ENCODE results near the gene EP400. TPM values are rescaled to one million over a fixed set of nuclear protein-coding genes. Genes with fewer than 3 reads are reported as not detected.

EP400 gene
- total and polyA plus RNA-seq, 9 of the 15 experiments (the other 6 are each of a cell fraction or from before 2014, with no cell fraction given), result 4.5 to 58.0 (median 7.0) TPM

GRCh38 chr12:131949431-131950181, at the start of gene EP400 (continued):
- no peak for TF ChIP-seq MYNN (IDR thresholded peaks at IDR 0.05)
- TF ChIP-seq MYNN (CRISPR knock-in tag; IDR thresholded peaks at IDR 0.05), result no peak
- TF ChIP-seq POLR3G (IDR thresholded peaks at IDR 0.05; ENCODE audit: extremely low read depth, insufficient read length, insufficient replicate concordance), result no peak
- no peak for TF ChIP-seq DPF2 (IDR thresholded peaks at IDR 0.05)
- TF ChIP-seq TCF15 (CRISPR knock-in tag; IDR thresholded peaks at IDR 0.05), result no peak
- no peak for TF ChIP-seq ZNF133 (CRISPR knock-in tag; IDR thresholded peaks at IDR 0.05)
- TF ChIP-seq PYGO2 (tag; IDR thresholded peaks at IDR 0.05), result no peak
- peak; percentile 44 for TF ChIP-seq KDM5B (IDR thresholded peaks at IDR 0.05; ENCODE audit: insufficient replicate concordance, low read depth, low read length)
- no peak for TF ChIP-seq ZNF79 (CRISPR knock-in tag; IDR thresholded peaks at IDR 0.05; ENCODE audit: low read depth)
- TF ChIP-seq SMARCB1 (IDR thresholded peaks at IDR 0.05; ENCODE audit: insufficient read length, low read depth), result no peak
- no peak for TF ChIP-seq EWSR1 (IDR thresholded peaks at IDR 0.05; ENCODE audit: borderline replicate concordance, low read depth, partially characterized antibody)
- TF ChIP-seq HDAC2 (IDR thresholded peaks at IDR 0.05), result peak; percentile 76; the same call in 1 of the 2 replicates
- no peak for TF ChIP-seq PURB (CRISPR knock-in tag; IDR thresholded peaks at IDR 0.05; ENCODE audit: low read depth)
- no peak for TF ChIP-seq ZNF146 (CRISPR knock-in tag; IDR thresholded peaks at IDR 0.05; ENCODE audit: unreplicated experiment)
- TF ChIP-seq MITF (IDR thresholded peaks at IDR 0.05), result no peak
- peak; percentile 94 for TF ChIP-seq SMAD4 (CRISPR knock-in tag; conservative IDR thresholded peaks at IDR 0.05)
- TF ChIP-seq FOXK2 (conservative IDR thresholded peaks at IDR 0.05 in 1 of 2, IDR thresholded peaks at IDR 0.05 in 1 of 2; ENCODE audit: low read depth in 2 of 2), result no peak
- TF ChIP-seq TOE1 (IDR thresholded peaks at IDR 0.05; ENCODE audit: borderline replicate concordance), result no peak
- TF ChIP-seq TOE1 (CRISPR knock-in tag; IDR thresholded peaks at IDR 0.05; ENCODE audit: borderline replicate concordance, low read depth), result no peak
- no peak for TF ChIP-seq ZNF511 (CRISPR knock-in tag; IDR thresholded peaks at IDR 0.05)
- TF ChIP-seq NCOR1 (IDR thresholded peaks at IDR 0.05), result peak; percentile 28; the same call in 1 of the 2 replicates
- no peak for TF ChIP-seq MED1 (CRISPR knock-in tag; IDR thresholded peaks at IDR 0.05; ENCODE audit: borderline replicate concordance)
- TF ChIP-seq BRD9 (IDR thresholded peaks at IDR 0.05; ENCODE audit: low read depth, partially characterized antibody), result no peak
- no peak for TF ChIP-seq ZNF764 (CRISPR knock-in tag; IDR thresholded peaks at IDR 0.05; ENCODE audit: low read depth)
- TF ChIP-seq MAX (CRISPR knock-in tag; IDR thresholded peaks at IDR 0.05), result peak; percentile 43
- no peak; the same call in 1 of the 2 replicates for TF ChIP-seq GATAD2B (IDR thresholded peaks at IDR 0.05; ENCODE audit: borderline replicate concordance)
- TF ChIP-seq RAD51 (IDR thresholded peaks at IDR 0.05; ENCODE audit: borderline replicate concordance, low read depth), result no peak
